Measurements from ENCODE around the gene PSMB8.

Gene PSMB8

GRCh38 chr6:32857156-32857891 lies 13.5 kb upstream of the PSMB8 start:
- DNase-seq (ENCODE audit: low read depth in 2 of 3, low spot score in 1 of 3), result no peak

DNA sequence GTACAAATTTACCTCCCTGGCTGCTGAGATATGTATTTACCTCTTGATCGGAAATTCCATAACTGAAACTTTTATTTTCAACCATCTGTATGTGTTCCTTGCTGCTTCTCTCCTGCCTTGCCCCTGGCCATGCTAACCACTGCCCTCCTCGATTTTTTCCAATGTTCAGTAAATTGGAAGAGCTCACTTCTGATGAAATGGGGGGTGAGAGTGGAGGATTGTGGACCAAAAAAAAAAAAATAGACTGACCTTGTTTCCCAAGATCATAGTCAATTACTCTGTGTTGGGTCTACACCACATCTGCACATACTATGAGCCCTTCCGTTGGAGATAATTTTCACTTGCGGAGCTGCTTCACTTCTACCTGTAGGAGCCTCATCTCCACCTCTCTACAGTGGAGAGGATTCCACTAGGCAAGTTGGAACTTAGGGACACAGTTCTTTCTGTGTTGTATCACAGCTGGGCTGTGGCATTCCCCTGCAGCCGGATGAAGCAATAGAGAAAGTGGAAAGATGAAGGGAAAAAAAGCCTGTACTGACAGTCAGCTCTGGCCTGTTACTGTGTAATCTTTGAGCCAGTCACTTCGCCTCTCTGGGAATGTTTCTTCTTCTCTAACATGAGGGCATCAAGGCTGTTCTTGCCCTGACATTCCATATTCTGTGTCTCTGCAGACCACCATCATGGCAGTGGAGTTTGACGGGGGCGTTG lies 11.8 kb upstream of the PSMB8 start:
- DNase-seq (ENCODE audit: low read depth in 2 of 3, low spot score in 1 of 3), result no peak

- DNase-seq (ENCODE audit: low read depth in 2 of 3, low spot score in 1 of 3), result peak in 1 of 3 donors; percentile 54
Observed at GRCh38 chr6:32854376-32855178, 10.7 kb upstream of the PSMB8 start.

- DNase-seq (ENCODE audit: low read depth in 2 of 3, low spot score in 1 of 3), result peak; percentile 93 to 96 (median 94)
Observed at GRCh38 chr6:32853541-32854375, 9.9 kb upstream of the PSMB8 start, which contains the start of the genes PSMB9 and TAP1. PSMB9 (plus strand) TSS chr6:32854192; CDS start chr6:32854230, 38 bp downstream. TAP1 (minus strand) TSS chr6:32853704; CDS start chr6:32853636, 68 bp downstream.

- DNase-seq (ENCODE audit: low read depth in 2 of 3, low spot score in 1 of 3), result peak in 1 of 3 donors; percentile 48
Observed at GRCh38 chr6:32852844-32853540, 9.1 kb upstream of the PSMB8 start.

DNA sequence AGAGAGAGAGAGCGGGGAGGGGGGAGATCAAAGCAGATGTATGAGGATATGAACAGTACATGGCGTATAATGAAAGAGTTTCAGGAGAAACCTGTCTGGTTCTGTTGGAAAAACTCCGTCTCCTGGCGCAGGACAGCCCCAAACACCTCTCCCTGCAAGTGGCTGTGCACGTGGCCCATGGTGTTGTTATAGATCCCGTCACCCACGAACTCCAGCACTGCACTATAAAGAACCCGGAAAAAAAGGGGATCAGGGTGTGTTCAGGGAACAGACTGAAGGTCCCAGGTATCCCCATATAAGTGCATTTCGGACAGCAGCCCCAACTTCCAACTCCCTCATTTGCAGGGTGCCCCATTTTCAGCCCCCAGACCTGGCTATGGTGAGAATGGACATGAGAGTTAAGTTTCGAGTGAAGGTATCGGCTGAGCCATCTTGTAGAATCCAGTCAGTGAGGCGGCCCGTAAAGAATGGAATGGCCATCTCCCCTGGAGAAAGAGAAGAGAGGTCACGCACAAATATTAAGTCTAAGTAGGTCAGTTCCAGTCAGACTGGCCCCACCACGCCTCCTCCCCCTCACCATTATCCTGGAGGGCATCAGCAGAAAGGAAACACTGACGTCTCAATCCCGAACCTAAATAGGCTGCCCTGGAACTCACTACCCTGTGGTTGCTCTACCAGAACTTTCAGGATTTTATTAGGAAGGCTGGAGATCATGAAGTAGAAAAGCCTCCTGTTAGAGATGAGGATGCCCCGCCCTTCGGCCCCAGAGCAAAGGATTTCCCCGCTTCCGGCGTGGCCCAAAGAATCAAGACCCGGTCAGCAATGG lies 8.4 kb upstream of the PSMB8 start:
- peak in 1 of 3 donors; percentile 40 for DNase-seq (ENCODE audit: low read depth in 2 of 3, low spot score in 1 of 3)

DNA sequence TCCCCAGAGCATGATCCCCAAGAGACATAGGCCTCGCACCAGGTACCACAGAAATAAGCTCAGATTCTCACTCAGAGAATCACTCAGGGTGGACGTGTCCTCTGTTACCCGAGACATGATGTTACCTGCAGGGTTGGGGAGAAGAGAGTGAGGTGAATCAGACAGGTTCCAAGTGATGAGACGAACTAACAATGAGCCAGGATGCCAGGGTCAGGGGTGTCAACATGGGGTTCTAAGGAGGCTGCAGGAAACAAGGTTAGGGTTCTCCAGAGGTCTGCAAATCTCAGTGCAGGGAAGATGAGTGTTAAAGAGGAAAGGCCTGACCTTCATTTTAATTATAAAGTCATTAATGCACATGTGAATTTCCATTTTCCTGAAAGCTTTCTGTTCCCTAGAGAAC lies 7.2 kb upstream of the PSMB8 start:
- no peak for DNase-seq (ENCODE audit: low read depth in 2 of 3, low spot score in 1 of 3)

- no peak for DNase-seq (ENCODE audit: low read depth in 2 of 3, low spot score in 1 of 3)
Observed at GRCh38 chr6:32849126-32849525, 5.3 kb upstream of the PSMB8 start.

DNA sequence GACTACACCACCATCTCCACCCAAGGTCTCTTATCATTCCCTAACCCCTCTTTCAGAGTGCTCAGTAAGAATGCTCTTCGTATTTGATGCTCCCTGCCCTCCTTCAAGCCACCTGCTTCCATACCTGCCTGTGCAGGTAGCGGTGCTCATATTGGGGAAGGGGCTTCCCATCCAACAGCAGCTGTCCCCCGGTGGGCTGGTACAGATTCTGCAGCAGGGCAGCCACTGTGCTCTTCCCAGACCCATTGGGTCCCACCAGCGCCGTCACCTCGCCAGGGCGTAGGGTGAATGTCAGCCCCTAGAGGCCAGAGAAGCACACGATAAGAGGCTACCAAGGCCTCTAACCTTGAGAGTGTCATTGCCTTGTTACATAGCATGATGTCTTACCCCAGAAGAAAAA lies 3.9 kb upstream of the PSMB8 start:
- DNase-seq (ENCODE audit: low read depth in 2 of 3, low spot score in 1 of 3), result no peak

DNA sequence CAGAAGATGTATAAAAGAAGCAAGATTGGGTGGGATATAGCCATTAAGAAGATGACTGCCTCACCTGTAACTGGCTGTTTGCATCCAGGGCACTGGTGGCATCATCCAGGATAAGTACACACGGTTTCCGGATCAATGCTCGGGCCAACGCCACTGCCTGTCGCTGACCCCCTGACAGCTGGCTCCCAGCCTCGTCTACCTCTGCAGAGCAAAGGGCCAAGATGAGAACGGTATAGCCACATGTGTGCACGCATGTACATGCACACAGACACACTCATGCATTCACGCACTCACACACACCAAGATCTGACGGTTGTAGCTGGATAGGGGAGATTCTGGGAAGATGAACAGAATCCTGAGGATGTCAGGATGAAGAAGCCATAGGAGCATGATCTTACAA lies 3.2 kb upstream of the PSMB8 start:
- DNase-seq (ENCODE audit: low read depth in 2 of 3, low spot score in 1 of 3), result no peak

DNA sequence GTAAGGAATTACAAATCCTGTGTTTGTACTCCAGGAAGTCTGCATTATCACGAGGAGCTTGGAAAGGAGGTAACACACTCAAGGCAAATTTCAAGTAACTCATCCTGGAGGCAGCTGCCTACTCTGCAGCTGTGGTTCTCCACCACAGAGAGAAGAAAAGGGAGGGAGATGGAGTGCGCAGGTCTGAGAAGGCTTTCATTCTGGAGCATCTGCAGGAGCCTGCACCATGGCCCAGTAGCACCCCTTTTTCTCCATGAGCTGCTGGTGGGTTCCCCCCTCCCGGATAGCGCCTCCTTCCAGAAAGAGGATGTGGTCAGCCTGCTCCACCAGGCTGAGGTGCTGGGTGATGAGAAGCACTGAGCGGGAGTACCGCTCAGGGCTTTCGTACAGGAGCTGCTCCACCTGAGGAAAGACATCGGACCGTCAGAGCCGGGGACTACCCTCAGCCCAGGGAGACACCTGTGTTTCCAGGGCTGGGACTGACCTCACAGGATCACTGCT lies 1.6 kb upstream of the PSMB8 start:
- DNase-seq (ENCODE audit: low read depth in 2 of 3, low spot score in 1 of 3), result peak in 1 of 3 donors; percentile 34

DNA sequence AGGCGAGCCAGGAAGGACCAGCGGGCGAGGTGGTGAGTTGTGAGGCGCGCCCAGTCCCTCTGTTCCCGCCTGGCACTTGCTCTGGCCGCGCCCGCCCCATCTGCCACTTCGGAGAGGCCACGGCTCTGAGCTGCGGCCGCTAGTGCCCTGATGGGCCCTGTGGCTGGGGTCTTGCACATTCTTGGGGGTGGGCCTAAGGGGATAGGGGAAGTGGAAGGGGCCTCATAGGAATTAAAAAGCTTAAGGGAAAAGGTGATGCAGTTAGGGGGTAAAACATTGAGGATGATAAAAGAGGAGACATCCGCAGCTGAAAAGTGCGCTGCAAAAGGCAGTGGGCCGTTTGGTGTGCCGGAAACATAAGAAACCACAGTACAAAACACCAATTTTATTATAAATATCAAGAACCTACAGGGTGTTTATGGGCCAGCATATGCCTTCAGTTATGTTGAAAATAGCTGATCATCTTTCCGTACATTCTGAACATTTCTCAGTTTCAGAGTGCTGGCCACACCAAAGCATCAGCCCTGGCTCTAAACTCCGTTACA lies 1.1 kb upstream of the PSMB8 start:
- no peak for DNase-seq (ENCODE audit: low read depth in 2 of 3, low spot score in 1 of 3)

- DNase-seq (ENCODE audit: low read depth in 2 of 3, low spot score in 1 of 3), result no peak
Observed at GRCh38 chr6:32843331-32843978, 392 bp downstream of the PSMB8 start.

DNA sequence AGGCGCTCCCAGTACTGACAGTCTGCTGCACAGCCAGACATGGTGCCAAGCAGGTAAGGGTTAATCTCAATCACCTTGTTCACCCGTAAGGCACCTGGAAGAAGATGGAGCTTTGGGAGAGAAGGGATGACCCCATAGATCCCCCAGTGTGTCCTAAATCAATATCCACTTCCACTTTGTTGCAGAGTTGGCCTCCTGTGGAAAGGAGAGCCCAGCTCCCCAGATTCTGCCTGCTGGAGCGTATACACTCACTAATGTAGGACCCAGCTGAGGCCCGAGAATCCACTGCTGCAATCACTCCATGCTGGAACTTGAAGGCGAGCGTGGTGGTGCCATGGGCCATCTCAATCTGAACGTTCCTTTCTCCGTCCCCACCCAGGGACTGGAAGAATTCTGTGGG lies 1.2 kb downstream of the PSMB8 start:
- no peak for DNase-seq (ENCODE audit: low read depth in 2 of 3, low spot score in 1 of 3)

- no peak for DNase-seq (ENCODE audit: low read depth in 2 of 3, low spot score in 1 of 3)
Observed at GRCh38 chr6:32842021-32842650, 1.7 kb downstream of the PSMB8 start.

DNA sequence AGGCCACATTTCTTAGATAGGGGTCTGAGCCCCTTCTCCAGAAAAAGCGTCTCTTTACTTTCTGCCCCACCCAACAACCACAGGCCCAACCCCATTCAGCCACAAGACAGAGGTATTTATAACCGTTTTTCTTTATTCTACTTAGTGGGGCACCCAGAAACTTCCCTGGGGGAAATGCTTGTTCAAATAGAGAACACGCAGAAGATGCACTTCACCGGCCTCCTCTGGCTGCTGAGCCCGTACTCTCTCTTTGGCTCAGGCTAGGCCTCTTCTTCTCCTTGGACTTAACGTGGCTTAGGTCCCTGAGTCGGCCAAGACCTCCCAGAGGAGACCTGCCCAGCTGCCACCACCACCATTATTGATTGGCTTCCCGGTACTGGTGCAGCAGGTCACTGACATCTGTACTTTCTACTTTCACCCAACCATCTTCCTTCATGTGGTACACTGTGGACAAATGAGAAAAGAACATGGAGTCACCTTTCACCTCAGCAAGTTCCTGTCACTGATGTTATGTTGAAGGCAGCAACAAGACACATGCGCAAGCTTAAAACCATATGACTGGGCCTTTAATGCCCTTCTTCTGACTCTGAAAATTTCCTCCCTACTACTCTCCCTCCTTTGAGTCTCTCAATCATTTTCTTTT lies 3.1 kb downstream of the PSMB8 start:
- peak in 1 of 3 donors; percentile 17 for DNase-seq (ENCODE audit: low read depth in 2 of 3, low spot score in 1 of 3)

DNA sequence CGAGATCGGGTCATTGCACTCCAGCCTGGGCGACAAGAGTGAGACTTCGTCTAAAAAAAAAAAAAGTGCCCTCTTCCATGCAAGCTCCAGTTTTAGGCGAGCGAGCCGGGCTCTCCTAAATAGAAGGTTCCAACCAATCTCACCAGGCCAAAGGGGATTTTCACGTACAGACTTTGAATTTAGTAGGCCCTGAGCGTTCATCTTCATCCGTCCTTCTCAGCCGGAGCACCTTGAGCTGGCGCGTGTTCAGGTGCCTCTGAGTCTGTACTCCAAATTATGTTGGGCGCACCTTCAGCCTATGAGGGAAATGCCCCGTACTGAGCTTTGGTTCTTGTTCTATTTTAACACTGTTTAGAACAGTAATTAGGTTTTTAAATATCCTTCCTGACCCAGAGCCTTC lies 4.5 kb downstream of the PSMB8 start:
- DNase-seq (ENCODE audit: low read depth in 2 of 3, low spot score in 1 of 3), result no peak

Data from stimulated activated CD4-positive, alpha-beta T cell treated with anti-CD3 and anti-CD28 coated beads, Interleukin-12 subunit alpha, Interleukin-12 subunit beta, amount 100 ng/mL, for 48 hours (primary cell).